Measurements from ENCODE around the gene TRPM6. TPM values are rescaled to one million over a fixed set of nuclear protein-coding genes. Genes with fewer than 3 reads are reported as not detected.
A peak's percentile ranks its signal among the peaks of the same experiment; 100 is the strongest.
"Not testable (repeated sequence)": the region's sequence is repeated elsewhere in the genome, so short reads cannot be mapped to it uniquely, and the experiment has no call there.

The TRPM6 gene
- total RNA-seq (2014; rRNA removed; shearing (Covaris generic); ENCODE audit: low replicate concordance) = 0.03 and 0.17 TPM in 2 replicates

- Histone ChIP-seq H3K9me3 (no peaks in the 10 kb centered on the region), H3K36me3 (no peaks in the 10 kb centered on the region), H3K4me3 (peak within 1 kb of the TSS; percentile 53), H3K27me3 (no peaks in the 10 kb centered on the region)
- DNase-seq = peak; percentile 80
Measured at GRCh38 chr9:74887041-74887980, at the start of gene TRPM6. TRPM6 (minus strand) TSS chr9:74887921; CDS start chr9:74887856, 65 bp downstream.

GRCh38 chr9:74935008-74935407 is 47.3 kb upstream of the TRPM6 start:
- Histone ChIP-seq H3K27me3 (no peaks in the 10 kb centered on the region), H3K9me3 (no peaks in the 10 kb centered on the region), H3K36me3 (no peaks in the 10 kb centered on the region), H3K4me3 (no peak overlapping the region)
- no peak for DNase-seq

GRCh38 chr9:74921737-74922136 is 34.0 kb upstream of the TRPM6 start:
- H3K36me3 ChIP-seq = no peaks in the 10 kb centered on the region
- DNase-seq = no peak
- H3K9me3 ChIP-seq = no peaks in the 10 kb centered on the region
- no peaks in the 10 kb centered on the region for H3K27me3 ChIP-seq
- no peak overlapping the region for H3K4me3 ChIP-seq

GRCh38 chr9:74920944-74921626 is 33.4 kb upstream of the TRPM6 start:
- Histone ChIP-seq H3K36me3 (no peaks in the 10 kb centered on the region), H3K9me3 (no peaks in the 10 kb centered on the region), H3K27me3 (no peaks in the 10 kb centered on the region), H3K4me3 (no peak overlapping the region)
- DNase-seq = no peak

GRCh38 chr9:74910036-74910435 is 22.3 kb upstream of the TRPM6 start:
- H3K27me3 ChIP-seq = no peaks in the 10 kb centered on the region
- H3K9me3 ChIP-seq = no peaks in the 10 kb centered on the region
- no peaks in the 10 kb centered on the region for H3K36me3 ChIP-seq
- no peak for DNase-seq
- H3K4me3 ChIP-seq = no peak overlapping the region

GRCh38 chr9:74908665-74909064 is 20.9 kb upstream of the TRPM6 start:
- no peaks in the 10 kb centered on the region for H3K27me3 ChIP-seq
- no peak for DNase-seq
- no peaks in the 10 kb centered on the region for H3K36me3 ChIP-seq
- no peak overlapping the region for H3K4me3 ChIP-seq
- no peaks in the 10 kb centered on the region for H3K9me3 ChIP-seq

- no peak for DNase-seq
- Histone ChIP-seq H3K36me3 (no peaks in the 10 kb centered on the region), H3K27me3 (no peaks in the 10 kb centered on the region), H3K9me3 (no peaks in the 10 kb centered on the region), H3K4me3 (no peak overlapping the region)
Measured at GRCh38 chr9:74907085-74907484, 19.4 kb upstream of the TRPM6 start.

- H3K27me3 ChIP-seq = no peaks in the 10 kb centered on the region
- no peaks in the 10 kb centered on the region for H3K36me3 ChIP-seq
- H3K9me3 ChIP-seq = no peaks in the 10 kb centered on the region
- no peak overlapping the region for H3K4me3 ChIP-seq
- DNase-seq = no peak
Measured at GRCh38 chr9:74901001-74901400, 13.3 kb upstream of the TRPM6 start.

GRCh38 chr9:74888449-74888848 is 728 bp upstream of the TRPM6 start:
- not testable (repeated sequence) for DNase-seq, H3K36me3 ChIP-seq, H3K4me3 ChIP-seq, H3K9me3 ChIP-seq, H3K27me3 ChIP-seq

GRCh38 chr9:74887981-74888370 is 255 bp upstream of the TRPM6 start:
- Histone ChIP-seq H3K27me3 (no peaks in the 10 kb centered on the region), H3K4me3 (no peak overlapping the region), H3K36me3 (no peaks in the 10 kb centered on the region), H3K9me3 (no peaks in the 10 kb centered on the region)
- no peak for DNase-seq

- H3K27me3 ChIP-seq = no peaks in the 10 kb centered on the region
- DNase-seq = no peak
- H3K36me3 ChIP-seq = no peaks in the 10 kb centered on the region
- H3K9me3 ChIP-seq = no peaks in the 10 kb centered on the region
- H3K4me3 ChIP-seq = no peak overlapping the region
Measured at GRCh38 chr9:74876382-74876949, 11.3 kb downstream of the TRPM6 start.

GRCh38 chr9:74875656-74876055 is 12.1 kb downstream of the TRPM6 start:
- H3K4me3 ChIP-seq = no peak overlapping the region
- no peaks in the 10 kb centered on the region for H3K36me3 ChIP-seq
- no peak for DNase-seq
- H3K9me3 ChIP-seq = no peaks in the 10 kb centered on the region
- H3K27me3 ChIP-seq = no peaks in the 10 kb centered on the region

- DNase-seq = no peak
- no peaks in the 10 kb centered on the region for H3K9me3 ChIP-seq
- H3K27me3 ChIP-seq = no peaks in the 10 kb centered on the region
- no peaks in the 10 kb centered on the region for H3K36me3 ChIP-seq
- no peak overlapping the region for H3K4me3 ChIP-seq
Measured at GRCh38 chr9:74874220-74874619, 13.5 kb downstream of the TRPM6 start.

- no peak for DNase-seq
- Histone ChIP-seq H3K27me3 (no peaks in the 10 kb centered on the region), H3K4me3 (no peak overlapping the region), H3K36me3 (no peaks in the 10 kb centered on the region), H3K9me3 (no peaks in the 10 kb centered on the region)
Measured at GRCh38 chr9:74872619-74873233, 15.0 kb downstream of the TRPM6 start.

- no peak overlapping the region for H3K4me3 ChIP-seq
- no peaks in the 10 kb centered on the region for H3K36me3 ChIP-seq
- no peak for DNase-seq
- H3K9me3 ChIP-seq = no peaks in the 10 kb centered on the region
- H3K27me3 ChIP-seq = no peaks in the 10 kb centered on the region
Measured at GRCh38 chr9:74867483-74867882, 20.2 kb downstream of the TRPM6 start.

- no peaks in the 10 kb centered on the region for H3K27me3 ChIP-seq
- H3K36me3 ChIP-seq = no peaks in the 10 kb centered on the region
- no peak for DNase-seq
- H3K9me3 ChIP-seq = no peaks in the 10 kb centered on the region
- no peak overlapping the region for H3K4me3 ChIP-seq
Measured at GRCh38 chr9:74865177-74865576, 22.5 kb downstream of the TRPM6 start.

Data from MG63 (cell line).